Immature natural killer cell (primary cell): Measurements from ENCODE around the gene SMO. TPM values are rescaled to one million over a fixed set of nuclear protein-coding genes. Genes with fewer than 3 reads are reported as not detected.
A peak's percentile ranks its signal among the peaks of the same experiment; 100 is the strongest.
"Not testable (repeated sequence)": the region's sequence is repeated elsewhere in the genome, so short reads cannot be mapped to it uniquely, and the experiment has no call there.

Source experiments
- DNase-seq, 3 donors: peaks; one replicate each; pipeline ENCODE4 v3.0.0; 2022; ENCODE audit warnings: mixed read lengths in 1 of 3
- H3K27ac Mint-ChIP-seq, 6 donors: one replicate each; pipeline ENCODE4 v1.8.0; 2020; ENCODE audit warnings: mixed read lengths in 6 of 6, mild to moderate bottlenecking in 5 of 6, inconsistent platforms in 4 of 6, moderate library complexity in 3 of 6
- H3K27me3 Mint-ChIP-seq, 3 donors: one replicate each; pipeline ENCODE4 v1.8.0; 2020 to 2021; ENCODE audit warnings: low read depth in 3 of 3, mild to moderate bottlenecking in 3 of 3, mixed read lengths in 3 of 3, moderate library complexity in 3 of 3, inconsistent platforms in 1 of 3
- H3K36me3 Mint-ChIP-seq, 3 donors: one replicate each; pipeline ENCODE4 v1.8.0; 2020; ENCODE audit warnings: mixed read lengths in 3 of 3, inconsistent platforms in 2 of 3, mild to moderate bottlenecking in 2 of 3
- H3K4me1 Mint-ChIP-seq, 2 donors: one replicate each; pipeline ENCODE4 v1.8.0; 2020; ENCODE audit warnings: inconsistent platforms in 2 of 2, mild to moderate bottlenecking in 2 of 2, mixed read lengths in 2 of 2, moderate library complexity in 1 of 2
- H3K4me3 Mint-ChIP-seq, 5 donors: one replicate each; pipeline ENCODE4 v1.8.0; 2020; ENCODE audit warnings: mild to moderate bottlenecking in 5 of 5, mixed read lengths in 5 of 5, inconsistent platforms in 3 of 5, moderate library complexity in 3 of 5
- H3K9me3 Mint-ChIP-seq, 6 donors: one replicate each; pipeline ENCODE4 v1.8.0; 2020; ENCODE audit warnings: mild to moderate bottlenecking in 6 of 6, mixed read lengths in 6 of 6, inconsistent platforms in 4 of 6, moderate library complexity in 3 of 6
- polyA plus RNA-seq, 3 donors: library from polyadenylated mRNA; unstranded; fragments of 300-500 nt; fragmentation: Illumina TruSeq; gene quantifications; one replicate each; pipeline ENCODE4 v1.2.3, GENCODE V29; 2021

SMO gene
- polyA plus RNA-seq, 3 donors from 2014 or later = not detected

DNA sequence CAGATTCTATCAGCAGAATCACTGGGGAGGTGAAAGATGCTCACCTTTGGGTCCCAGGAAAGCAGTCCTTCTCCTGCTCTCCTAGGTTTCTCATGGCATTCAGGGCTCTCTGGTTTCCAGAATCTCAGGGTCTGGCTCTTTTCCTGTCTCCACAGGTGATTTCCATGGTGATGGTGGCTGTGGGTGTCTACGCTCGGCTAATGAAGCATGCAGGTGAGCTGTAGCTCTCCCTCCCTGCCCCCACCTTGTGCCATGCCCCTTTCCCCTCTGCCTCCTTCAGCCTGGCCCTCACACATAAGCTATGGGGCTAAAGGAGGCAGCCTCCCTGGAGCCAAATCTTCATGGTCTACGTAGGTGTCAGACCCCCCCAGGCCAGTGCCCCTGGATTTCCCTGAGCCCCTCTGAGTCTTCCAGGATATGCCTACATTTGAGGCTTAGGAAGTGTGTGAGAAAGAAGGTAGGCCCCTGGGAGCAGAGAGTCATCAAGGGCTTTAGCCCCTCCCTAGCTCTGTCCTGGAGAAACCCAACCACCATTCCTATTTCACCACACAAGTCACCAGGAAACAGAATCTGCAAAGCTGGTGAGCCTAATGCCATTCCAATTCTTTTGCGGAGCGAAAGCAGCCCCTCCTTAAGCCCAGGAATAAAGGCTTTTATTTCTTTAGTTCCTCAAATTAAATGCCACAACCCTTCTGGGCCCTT, 26.8 kb upstream of the SMO start:
- no peak overlapping the region for H3K4me3 Mint-ChIP-seq
- H3K27me3 Mint-ChIP-seq = peaks cover 0 to 4% (median 2%) of the 10 kb centered on the region in 3 donors
- H3K4me1 Mint-ChIP-seq = no peaks in the 10 kb centered on the region
- peaks cover 0 to 10% (median 0%) of the 10 kb centered on the region in 3 donors for H3K36me3 Mint-ChIP-seq
- DNase-seq = no peak
- H3K27ac Mint-ChIP-seq = no peak overlapping the region
- peaks cover 0 to 2% (median 0%) of the 10 kb centered on the region in 6 donors for H3K9me3 Mint-ChIP-seq

DNA sequence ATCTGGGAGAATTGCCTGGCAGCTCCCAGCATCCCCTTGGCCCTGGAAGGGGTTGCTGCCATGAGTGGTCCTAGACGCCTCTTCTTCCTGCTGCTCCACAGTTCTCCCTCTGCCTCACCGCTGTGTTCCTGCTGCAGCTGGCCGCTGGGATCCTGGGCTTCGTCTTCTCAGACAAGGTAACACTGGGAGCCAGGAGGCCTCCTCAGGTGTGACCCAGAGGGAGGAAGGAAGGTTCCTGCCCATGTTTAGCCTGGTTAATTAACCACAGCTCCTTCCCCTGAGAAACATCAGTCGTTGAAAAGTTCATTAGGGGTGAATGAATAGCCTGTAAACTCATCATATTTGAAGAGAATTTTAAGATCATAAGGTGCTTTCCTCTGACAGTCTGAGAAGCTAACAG, 25.7 kb upstream of the SMO start:
- H3K4me3 Mint-ChIP-seq = no peak overlapping the region
- H3K27me3 Mint-ChIP-seq = peaks cover 0 to 2% (median 2%) of the 10 kb centered on the region in 3 donors
- peaks cover 0 to 2% (median 0%) of the 10 kb centered on the region in 6 donors for H3K9me3 Mint-ChIP-seq
- no peak for DNase-seq
- no peaks in the 10 kb centered on the region for H3K4me1 Mint-ChIP-seq
- peaks cover 0 to 12% (median 0%) of the 10 kb centered on the region in 3 donors for H3K36me3 Mint-ChIP-seq
- H3K27ac Mint-ChIP-seq = no peak overlapping the region

DNA sequence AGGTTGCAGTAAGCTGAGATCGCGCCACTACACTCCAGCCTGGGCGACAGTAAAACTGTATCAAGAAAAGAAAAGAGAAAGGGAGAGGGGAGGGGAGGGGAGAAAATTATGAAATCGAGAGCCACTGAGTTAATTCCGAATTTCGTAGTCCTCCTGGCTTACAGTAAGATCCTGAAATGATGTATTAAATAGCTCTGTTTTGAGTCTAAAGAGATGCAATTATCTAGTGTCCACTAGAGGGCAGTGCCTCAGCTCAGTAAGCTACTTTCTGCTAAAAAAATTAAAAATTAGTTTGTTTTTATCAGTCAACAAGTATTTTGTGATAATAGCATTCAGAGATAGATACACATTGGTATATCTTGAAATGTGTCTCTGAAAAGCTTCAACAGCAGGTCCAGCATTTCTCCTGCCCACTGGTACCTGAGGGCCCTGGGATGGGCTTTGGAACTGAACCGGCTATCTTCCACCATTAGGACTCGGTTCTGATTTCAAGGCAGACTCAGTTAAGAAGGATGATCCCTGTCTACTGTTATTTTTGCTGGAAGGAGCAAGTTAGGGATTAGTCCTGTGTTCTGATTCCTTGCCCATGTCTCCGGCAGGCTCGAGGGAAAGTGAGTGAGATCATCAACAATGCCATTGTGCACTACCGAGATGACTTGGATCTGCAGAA, 24.4 kb upstream of the SMO start:
- H3K4me1 Mint-ChIP-seq = no peaks in the 10 kb centered on the region
- no peaks in the 10 kb centered on the region for H3K9me3 Mint-ChIP-seq
- no peak overlapping the region for H3K27ac Mint-ChIP-seq
- peaks cover 0 to 5% (median 2%) of the 10 kb centered on the region in 3 donors for H3K27me3 Mint-ChIP-seq
- peaks cover 0 to 12% (median 0%) of the 10 kb centered on the region in 3 donors for H3K36me3 Mint-ChIP-seq
- no peak overlapping the region for H3K4me3 Mint-ChIP-seq
- DNase-seq = peak in 2 of 3 donors; percentile 20 to 36

DNA sequence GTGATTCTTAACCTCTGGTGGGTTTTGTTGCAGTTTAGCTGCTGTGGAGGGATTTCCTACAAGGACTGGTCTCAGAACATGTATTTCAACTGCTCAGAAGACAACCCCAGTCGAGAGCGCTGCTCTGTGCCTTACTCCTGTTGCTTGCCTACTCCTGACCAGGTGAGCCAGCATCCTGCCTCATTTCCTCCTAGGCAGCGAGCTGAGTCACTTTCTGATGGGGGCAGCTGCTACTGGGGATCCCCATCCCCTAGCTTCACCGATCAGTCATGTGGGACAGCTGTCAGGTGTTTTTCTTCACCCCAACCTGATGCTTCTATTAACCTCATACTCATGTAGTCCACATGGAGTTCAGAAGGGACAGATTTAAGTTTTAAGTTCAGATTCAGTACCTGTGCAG, 21.7 kb upstream of the SMO start:
- Mint-ChIP-seq H3K27ac (no peak overlapping the region), H3K9me3 (no peaks in the 10 kb centered on the region), H3K4me1 (peaks cover 9 to 12% of the 10 kb centered on the region in 2 donors), H3K4me3 (no peak overlapping the region), H3K27me3 (peaks cover 3 to 8% (median 5%) of the 10 kb centered on the region in 3 donors), H3K36me3 (peaks cover 0 to 12% (median 0%) of the 10 kb centered on the region in 3 donors)
- DNase-seq = no peak

DNA sequence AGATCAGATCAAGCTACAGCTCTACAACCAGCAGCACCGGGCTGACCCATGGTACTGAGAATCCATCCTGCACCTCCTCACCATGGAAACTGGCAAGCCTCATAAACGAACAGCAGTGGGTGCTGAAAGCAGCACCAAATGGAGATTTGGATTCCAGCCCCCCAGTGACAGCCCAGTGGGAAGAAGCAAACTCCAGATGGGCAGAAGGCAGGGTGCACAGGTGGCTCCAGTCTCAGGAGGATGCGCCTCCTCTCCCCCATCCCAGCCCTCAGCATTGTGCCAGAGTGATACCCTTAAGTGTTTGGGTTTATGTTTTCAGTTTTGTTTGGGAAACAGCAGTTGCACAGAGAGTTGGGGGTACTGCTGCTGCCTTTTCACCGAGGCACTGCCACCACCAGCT, 20.6 kb upstream of the SMO start:
- Mint-ChIP-seq H3K4me1 (peaks cover 9 to 12% of the 10 kb centered on the region in 2 donors), H3K9me3 (no peaks in the 10 kb centered on the region), H3K36me3 (peaks cover 0 to 12% (median 0%) of the 10 kb centered on the region in 3 donors), H3K27ac (no peak overlapping the region), H3K27me3 (peaks cover 3 to 10% (median 5%) of the 10 kb centered on the region in 3 donors), H3K4me3 (peak overlapping the region; percentile 46 to 69 (median 64))
- no peak for DNase-seq

DNA sequence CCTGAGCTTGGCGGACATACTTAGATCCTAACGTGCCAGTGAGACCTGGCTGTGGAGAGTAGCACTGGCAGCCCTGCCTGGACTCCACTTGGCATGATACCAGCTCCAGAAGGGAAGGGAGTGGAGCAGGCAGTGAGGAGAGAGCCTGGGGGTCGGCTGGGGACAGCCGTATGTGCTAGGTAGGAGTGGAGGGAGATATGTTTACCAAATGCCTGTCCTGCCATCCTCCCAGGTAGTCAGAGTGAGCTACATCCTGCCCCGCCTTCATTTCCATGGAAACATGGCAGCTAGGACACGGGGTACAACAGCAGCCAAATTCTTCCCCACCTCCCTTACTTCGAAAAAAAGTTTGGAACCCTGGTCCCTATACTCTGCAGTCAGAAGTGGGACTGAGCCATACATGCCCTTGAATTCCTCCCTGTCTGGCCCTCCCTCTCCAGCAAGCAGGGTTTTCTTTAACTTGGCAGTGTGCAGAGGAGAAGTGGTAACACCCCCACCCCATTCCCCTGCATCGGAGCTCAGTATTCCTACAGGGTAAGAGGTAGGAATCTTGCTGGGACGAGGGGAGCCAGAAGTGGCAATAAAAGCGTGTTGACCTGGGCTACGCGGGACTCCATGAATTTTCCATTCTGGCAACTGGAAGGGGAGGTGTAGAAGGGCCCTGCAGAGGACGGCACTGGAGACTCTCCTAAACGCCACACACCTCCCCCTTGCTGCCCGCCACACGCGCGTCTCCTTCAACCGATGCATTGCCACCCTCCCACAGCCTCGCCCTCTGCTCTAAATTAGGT, 20.0 kb upstream of the SMO start:
- DNase-seq = no peak
- peaks cover 0 to 12% (median 0%) of the 10 kb centered on the region in 3 donors for H3K36me3 Mint-ChIP-seq
- H3K27me3 Mint-ChIP-seq = peaks cover 3 to 10% (median 8%) of the 10 kb centered on the region in 3 donors
- H3K27ac Mint-ChIP-seq = no peak overlapping the region
- peak overlapping the region; percentile 46 to 69 (median 64) for H3K4me3 Mint-ChIP-seq
- H3K4me1 Mint-ChIP-seq = peaks cover 9 to 12% of the 10 kb centered on the region in 2 donors
- no peaks in the 10 kb centered on the region for H3K9me3 Mint-ChIP-seq

DNA sequence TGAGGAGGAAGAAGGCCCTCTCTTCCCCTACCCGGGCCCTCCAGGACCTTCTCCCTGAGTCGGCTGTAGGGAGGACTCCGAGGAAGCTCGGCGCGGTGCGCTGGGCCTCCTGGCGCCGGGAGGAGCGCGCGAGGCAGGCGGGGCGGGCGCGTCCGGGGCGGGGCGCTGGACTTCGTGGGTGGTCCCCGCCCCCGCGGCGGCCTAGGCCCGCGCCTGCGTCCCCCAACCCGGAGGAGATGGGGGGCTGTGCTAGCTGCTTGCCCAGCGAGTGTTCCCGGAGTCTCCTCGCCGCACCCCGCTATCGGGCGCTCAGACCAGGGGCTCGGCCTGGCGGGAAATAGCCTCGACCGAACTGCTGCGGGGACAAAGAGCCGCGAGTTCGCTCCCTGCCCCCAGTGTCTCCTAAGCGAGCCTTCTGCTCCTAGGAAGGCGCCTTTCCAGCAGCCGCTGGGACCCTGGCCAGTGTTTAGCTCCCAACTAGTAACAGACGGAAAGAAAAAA, 19.2 kb upstream of the SMO start:
- peak; percentile 27 to 48 (median 28) for DNase-seq
- H3K4me1 Mint-ChIP-seq = peaks cover 9 to 12% of the 10 kb centered on the region in 2 donors
- peak overlapping the region in 1 of 6 donors; percentile 44 for H3K27ac Mint-ChIP-seq
- peaks cover 0 to 12% (median 0%) of the 10 kb centered on the region in 3 donors for H3K36me3 Mint-ChIP-seq
- H3K27me3 Mint-ChIP-seq = peaks cover 3 to 10% (median 9%) of the 10 kb centered on the region in 3 donors
- peak overlapping the region; percentile 76 to 82 (median 78) for H3K4me3 Mint-ChIP-seq
- no peaks in the 10 kb centered on the region for H3K9me3 Mint-ChIP-seq

DNA sequence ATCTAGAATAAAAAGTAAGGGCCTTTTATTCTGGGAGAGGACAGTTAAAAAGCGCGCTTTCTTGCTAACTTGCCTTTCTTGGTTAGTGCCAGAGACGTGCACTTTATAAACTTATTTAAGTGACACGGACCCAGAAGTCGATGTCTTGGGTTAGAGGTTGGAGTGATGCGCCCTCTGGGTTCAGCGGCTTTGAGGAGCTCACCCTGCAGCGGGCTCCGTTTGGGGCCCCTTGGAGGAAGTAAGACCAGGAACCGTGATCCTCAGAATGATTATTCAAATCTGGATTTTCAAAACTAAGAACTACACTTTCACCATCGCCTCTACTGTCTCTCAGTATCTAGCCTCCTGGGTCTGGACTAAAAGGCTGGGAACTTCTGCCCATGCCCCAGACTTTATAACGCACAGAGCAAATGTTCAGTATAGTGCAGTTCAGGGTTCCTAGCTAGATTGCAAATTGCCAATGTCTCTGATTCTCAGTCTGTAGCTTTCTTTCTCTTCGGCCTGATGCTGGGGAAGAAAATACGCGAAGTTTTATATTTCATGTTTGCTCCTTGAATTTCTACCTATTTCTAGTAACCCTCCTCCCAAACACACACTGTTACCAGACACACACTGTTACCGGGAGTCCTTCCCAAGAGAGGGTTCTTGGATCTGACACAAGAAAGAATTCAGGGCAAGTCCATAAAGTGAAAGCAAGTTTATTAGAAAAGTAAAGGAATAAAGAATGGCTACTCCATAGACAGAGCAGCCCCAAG, 18.6 kb upstream of the SMO start:
- Mint-ChIP-seq H3K4me3 (peak overlapping the region; percentile 76 to 82 (median 78)), H3K9me3 (no peaks in the 10 kb centered on the region), H3K27ac (peak overlapping the region in 1 of 6 donors; percentile 44), H3K36me3 (peaks cover 0 to 12% (median 0%) of the 10 kb centered on the region in 3 donors), H3K4me1 (peaks cover 9 to 12% of the 10 kb centered on the region in 2 donors), H3K27me3 (peaks cover 5 to 10% (median 9%) of the 10 kb centered on the region in 3 donors)
- no peak for DNase-seq

DNA sequence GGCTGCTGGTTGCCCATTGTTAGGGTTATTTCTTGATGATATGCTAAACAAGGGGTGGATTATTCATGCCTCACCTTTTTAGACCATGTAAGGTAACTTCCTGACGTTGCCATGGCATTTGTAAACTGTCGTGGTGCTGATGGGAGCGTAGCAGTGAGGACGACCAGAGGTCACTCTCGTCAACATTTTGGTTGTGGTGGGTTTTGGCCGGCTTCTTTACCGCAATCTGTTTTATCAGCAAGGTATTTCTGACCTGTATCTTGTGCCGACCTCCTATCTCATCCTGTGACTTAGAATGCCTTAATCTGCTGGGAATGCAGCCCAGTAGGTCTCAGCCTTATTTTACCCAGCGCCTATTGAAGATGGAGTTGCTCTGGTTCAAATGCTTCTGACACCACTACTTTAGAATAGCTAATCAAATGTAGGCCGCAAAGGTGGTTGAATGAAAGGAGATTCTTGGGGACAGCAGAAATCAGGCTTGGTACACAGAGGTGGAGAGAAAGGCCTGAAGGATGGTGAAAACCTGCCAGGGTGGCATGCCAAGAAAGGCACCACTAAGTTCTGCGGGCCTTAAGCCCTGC, 17.9 kb upstream of the SMO start:
- DNase-seq = no peak
- peaks cover 9 to 12% of the 10 kb centered on the region in 2 donors for H3K4me1 Mint-ChIP-seq
- H3K9me3 Mint-ChIP-seq = no peaks in the 10 kb centered on the region
- H3K27ac Mint-ChIP-seq = no peak overlapping the region
- H3K27me3 Mint-ChIP-seq = peaks cover 5 to 10% (median 9%) of the 10 kb centered on the region in 3 donors
- H3K4me3 Mint-ChIP-seq = peak overlapping the region in 3 of 5 donors; percentile 22 to 78 (median 77)
- peaks cover 0 to 7% (median 0%) of the 10 kb centered on the region in 3 donors for H3K36me3 Mint-ChIP-seq

DNA sequence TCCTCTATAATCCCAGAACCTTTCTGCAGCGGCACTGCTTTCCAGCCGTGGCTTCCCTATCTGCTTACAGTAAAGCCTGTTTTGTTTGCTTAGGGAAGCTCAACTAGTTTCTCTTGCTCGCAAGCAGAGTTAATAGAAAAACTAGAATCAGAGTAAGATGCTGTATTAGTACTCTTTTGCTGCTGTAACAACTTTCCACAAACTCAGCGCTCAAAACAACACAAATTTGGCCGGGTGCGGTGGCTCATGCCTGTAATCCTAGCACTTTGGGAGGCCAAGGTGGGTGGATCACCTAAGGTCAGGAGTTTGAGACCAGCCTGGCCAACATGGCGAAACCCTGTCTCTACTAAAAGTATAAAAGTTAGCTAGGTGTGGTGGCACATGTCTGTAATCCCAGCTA, 14.6 kb upstream of the SMO start:
- peaks cover 9 to 12% of the 10 kb centered on the region in 2 donors for H3K4me1 Mint-ChIP-seq
- H3K4me3 Mint-ChIP-seq, DNase-seq, H3K27ac Mint-ChIP-seq, H3K36me3 Mint-ChIP-seq, H3K27me3 Mint-ChIP-seq, H3K9me3 Mint-ChIP-seq: not testable (repeated sequence)

DNA sequence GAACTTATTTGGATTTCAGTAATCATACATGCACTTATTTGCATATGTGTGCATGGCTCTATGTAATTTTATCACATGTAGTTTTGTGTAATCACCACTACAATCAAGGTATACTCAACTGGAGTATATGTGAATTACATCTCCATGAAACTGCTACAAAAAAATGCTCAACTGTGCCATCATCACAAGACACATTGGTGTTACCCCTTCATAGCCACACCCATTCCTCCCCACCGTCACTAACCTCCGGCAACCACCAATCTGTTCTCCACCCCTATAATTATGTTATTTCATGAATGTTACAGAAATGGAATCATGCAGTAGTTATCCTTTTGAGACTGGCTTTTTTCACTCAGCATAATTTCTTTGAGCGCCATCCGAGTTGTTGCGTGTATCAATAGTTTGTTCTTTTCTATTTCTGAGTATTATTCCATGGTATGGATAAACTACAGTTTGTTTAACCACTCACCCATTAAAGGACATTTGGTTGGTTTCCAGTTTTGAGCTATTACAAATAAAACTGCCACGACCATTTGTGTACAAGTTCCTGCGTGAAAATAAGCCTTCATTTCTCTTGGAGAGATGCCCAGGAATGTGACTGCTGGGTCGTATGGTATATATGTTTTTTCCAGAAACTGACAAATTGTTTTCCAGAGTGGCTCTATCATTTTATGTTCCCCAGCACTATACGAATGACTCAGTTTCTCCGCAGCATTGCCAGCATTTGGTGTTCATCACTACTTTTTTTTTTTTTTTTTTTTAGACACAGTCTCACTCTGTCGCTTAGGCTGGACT, 11.3 kb upstream of the SMO start:
- Mint-ChIP-seq H3K4me1 (no peaks in the 10 kb centered on the region), H3K36me3 (no peaks in the 10 kb centered on the region), H3K27me3 (peaks cover 2 to 10% (median 2%) of the 10 kb centered on the region in 3 donors), H3K27ac (no peak overlapping the region), H3K4me3 (no peak overlapping the region), H3K9me3 (no peaks in the 10 kb centered on the region)
- no peak for DNase-seq
